GM12891 (cell line): ENCODE measurements around the gene NAA80.

Experiments used
- POLR2A ChIP-seq: IDR thresholded peaks from 2 replicates; pipeline ENCODE4 v1.6.1; 2011; ENCODE audit warnings: low read depth, low read length, control low read depth
- TAF1 ChIP-seq: IDR thresholded peaks from 2 replicates; pipeline ENCODE4 v1.6.1; 2011; ENCODE audit warnings: low read depth, low read length, control low read depth

GRCh38 chr3:50299638-50299928 lies 378 bp upstream of the NAA80 start:
- no peak for TF ChIP-seq TAF1
- TF ChIP-seq POLR2A = no peak
